Astrocyte (in vitro differentiated cells and primary cell): ENCODE data around the gene PALMD.

ENCODE experiments used
- EZH2 ChIP-seq: IDR thresholded peaks from 2 replicates; pipeline ENCODE4 v1.6.1; 2012; ENCODE audit warnings: mild to moderate bottlenecking, low read length, inconsistent platforms; ENCODE audit not compliant: insufficient read depth
- TF ChIP-seq, protein P1 (sequence below): IDR thresholded peaks from 2 replicates; pipeline ENCODE4 v1.5.1; 2011; ENCODE audit warnings: low read depth, mild to moderate bottlenecking, inconsistent platforms, low read length, moderate library complexity; ENCODE audit not compliant: insufficient read depth

DNA sequence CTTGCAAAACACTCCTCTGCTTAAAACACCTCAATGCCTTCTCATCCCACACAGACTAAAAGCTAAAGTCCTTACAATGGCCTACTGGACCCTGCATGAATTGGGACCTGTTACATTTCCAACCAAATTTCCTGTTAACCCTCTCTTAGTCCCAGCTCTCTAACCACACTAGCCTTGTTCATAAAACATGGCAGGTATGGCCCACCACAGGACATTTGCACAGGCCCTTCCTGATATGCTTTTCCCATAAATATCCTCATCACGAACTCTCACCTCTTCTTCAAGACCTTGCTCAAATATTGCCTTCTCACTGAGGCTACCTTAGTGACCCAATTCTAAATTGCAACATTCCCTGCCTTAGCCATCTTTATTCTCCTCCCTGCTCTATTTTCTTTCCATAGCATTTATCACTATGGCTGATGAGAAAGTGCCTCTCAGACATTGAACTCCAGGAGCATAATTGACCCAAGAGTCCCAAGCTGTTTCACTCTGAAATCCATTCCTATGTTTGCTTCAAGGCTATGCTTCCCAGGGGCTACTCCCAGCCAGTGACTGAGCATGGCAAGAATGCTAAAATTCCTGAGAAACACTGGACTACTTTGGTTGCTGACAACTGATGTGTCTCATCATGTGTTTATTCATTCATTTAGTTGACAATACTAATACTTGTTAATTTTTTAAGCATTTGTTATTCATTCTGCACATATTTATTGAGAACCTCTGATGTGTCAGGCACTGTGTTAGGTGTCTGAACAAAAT is 2.7 kb upstream of the PALMD start:
- TF ChIP-seq, protein P1, sequence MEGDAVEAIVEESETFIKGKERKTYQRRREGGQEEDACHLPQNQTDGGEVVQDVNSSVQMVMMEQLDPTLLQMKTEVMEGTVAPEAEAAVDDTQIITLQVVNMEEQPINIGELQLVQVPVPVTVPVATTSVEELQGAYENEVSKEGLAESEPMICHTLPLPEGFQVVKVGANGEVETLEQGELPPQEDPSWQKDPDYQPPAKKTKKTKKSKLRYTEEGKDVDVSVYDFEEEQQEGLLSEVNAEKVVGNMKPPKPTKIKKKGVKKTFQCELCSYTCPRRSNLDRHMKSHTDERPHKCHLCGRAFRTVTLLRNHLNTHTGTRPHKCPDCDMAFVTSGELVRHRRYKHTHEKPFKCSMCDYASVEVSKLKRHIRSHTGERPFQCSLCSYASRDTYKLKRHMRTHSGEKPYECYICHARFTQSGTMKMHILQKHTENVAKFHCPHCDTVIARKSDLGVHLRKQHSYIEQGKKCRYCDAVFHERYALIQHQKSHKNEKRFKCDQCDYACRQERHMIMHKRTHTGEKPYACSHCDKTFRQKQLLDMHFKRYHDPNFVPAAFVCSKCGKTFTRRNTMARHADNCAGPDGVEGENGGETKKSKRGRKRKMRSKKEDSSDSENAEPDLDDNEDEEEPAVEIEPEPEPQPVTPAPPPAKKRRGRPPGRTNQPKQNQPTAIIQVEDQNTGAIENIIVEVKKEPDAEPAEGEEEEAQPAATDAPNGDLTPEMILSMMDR: no peak
- no peak for TF ChIP-seq EZH2
